H9 (cell line): ENCODE results near the gene MSMO1. TPM values are rescaled to one million over a fixed set of nuclear protein-coding genes. Genes with fewer than 3 reads are reported as not detected.

ENCODE experiments used
- DNase-seq: peaks from one replicate; pipeline ENCODE4 v3.0.0-alpha.2; 2017
- H2AFZ ChIP-seq: one replicate; pipeline ENCODE4 v1.6.1; 2013; ENCODE audit warnings: mild to moderate bottlenecking, low read length, control low read depth, moderate library complexity
- H2AK5ac ChIP-seq: 2 replicates; pipeline ENCODE4 v1.6.1; 2013; ENCODE audit warnings: low read length, control low read depth, mixed read lengths; ENCODE audit not compliant: insufficient read length
- H2BK120ac ChIP-seq: one replicate; pipeline ENCODE4 v1.6.1; 2013; ENCODE audit warnings: low read depth, mild to moderate bottlenecking, low read length, control low read depth, inconsistent platforms; ENCODE audit not compliant: poor library complexity, severe bottlenecking
- H2BK12ac ChIP-seq: 2 replicates; pipeline ENCODE4 v1.6.1; 2013; ENCODE audit warnings: low read length, control low read depth, mixed read lengths, low read depth; ENCODE audit not compliant: insufficient read length
- H2BK15ac ChIP-seq: 2 replicates; pipeline ENCODE4 v1.6.1; 2013; ENCODE audit warnings: low read depth, low read length, control low read depth
- H2BK20ac ChIP-seq: one replicate; pipeline ENCODE4 v1.6.1; 2013; ENCODE audit warnings: low read depth, mild to moderate bottlenecking, low read length, control low read depth, inconsistent platforms; ENCODE audit not compliant: poor library complexity, severe bottlenecking
- H2BK5ac ChIP-seq: 2 replicates; pipeline ENCODE4 v1.6.1; 2013; ENCODE audit warnings: low read length, control low read depth, mixed read lengths; ENCODE audit not compliant: insufficient read length
- H3K14ac ChIP-seq: 2 replicates; pipeline ENCODE4 v1.6.1; 2013; ENCODE audit warnings: low read length, control low read depth; ENCODE audit not compliant: insufficient read depth
- H3K18ac ChIP-seq: 2 replicates; pipeline ENCODE4 v1.6.1; 2013; ENCODE audit warnings: low read depth, mild to moderate bottlenecking, mixed read lengths, low read length, control low read depth; ENCODE audit not compliant: insufficient read length
- H3K23ac ChIP-seq: 2 replicates; pipeline ENCODE4 v1.6.1; 2013; ENCODE audit warnings: low read length, control low read depth, mixed read lengths, low read depth; ENCODE audit not compliant: insufficient read length
- H3K23me2 ChIP-seq: 2 replicates; pipeline ENCODE4 v1.6.1; 2013; ENCODE audit warnings: low read depth, mild to moderate bottlenecking, mixed read lengths, low read length, control low read depth; ENCODE audit not compliant: insufficient read length, poor library complexity, severe bottlenecking
- H3K27ac ChIP-seq: 2 replicates; pipeline ENCODE4 v1.5.1; 2013; ENCODE audit warnings: low read length, control low read depth, mixed read lengths, low read depth; ENCODE audit not compliant: insufficient read length
- H3K27me3 ChIP-seq: 2 replicates; pipeline ENCODE4 v1.6.1; 2013; ENCODE audit warnings: low read length, control low read depth, inconsistent platforms; ENCODE audit not compliant: insufficient read depth
- H3K4ac ChIP-seq: 2 replicates; pipeline ENCODE4 v1.6.1; 2013; ENCODE audit warnings: low read depth, mild to moderate bottlenecking, control low read depth, inconsistent platforms, low read length, moderate library complexity
- H3K4me1 ChIP-seq: 2 replicates; pipeline ENCODE4 v1.6.1; 2013; ENCODE audit warnings: low read length, control low read depth, inconsistent platforms; ENCODE audit not compliant: insufficient read depth
- H3K4me2 ChIP-seq: 2 replicates; pipeline ENCODE4 v1.6.1; 2013; ENCODE audit warnings: low read length, control low read depth, mixed read lengths; ENCODE audit not compliant: insufficient read length, insufficient read depth
- H3K56ac ChIP-seq: 2 replicates; pipeline ENCODE4 v1.6.1; 2013; ENCODE audit warnings: low read depth, mild to moderate bottlenecking, mixed read lengths, low read length, control low read depth; ENCODE audit not compliant: insufficient read length
- H3K79me1 ChIP-seq: 2 replicates; pipeline ENCODE4 v1.6.1; 2013; ENCODE audit warnings: low read depth, mild to moderate bottlenecking, moderate library complexity, low read length, control low read depth, inconsistent platforms; ENCODE audit not compliant: insufficient read depth, poor library complexity, severe bottlenecking
- H3K79me2 ChIP-seq: 2 replicates; pipeline ENCODE4 v1.6.1; 2013; ENCODE audit warnings: low read length, control low read depth, inconsistent platforms; ENCODE audit not compliant: insufficient read depth
- H3K9ac ChIP-seq: 2 replicates; pipeline ENCODE4 v1.6.1; 2013; ENCODE audit warnings: low read length, control low read depth, mixed read lengths; ENCODE audit not compliant: insufficient read length; ENCODE audit errors: extremely low read depth
- H3K9me3 ChIP-seq: one replicate; pipeline ENCODE4 v1.6.1; 2013; ENCODE audit warnings: low read depth, low read length, inconsistent platforms; ENCODE audit not compliant: control insufficient read depth
- H3T11ph ChIP-seq: one replicate; pipeline ENCODE4 v1.6.1; 2013; ENCODE audit warnings: mild to moderate bottlenecking, low read length, control low read depth, inconsistent platforms
- H4K20me1 ChIP-seq: one replicate; pipeline ENCODE4 v1.6.1; 2013; ENCODE audit not compliant: control insufficient read depth, insufficient read length, insufficient read depth
- H4K5ac ChIP-seq: 2 replicates; pipeline ENCODE4 v1.6.1; 2013; ENCODE audit warnings: low read depth, mild to moderate bottlenecking, mixed read lengths, low read length, control low read depth; ENCODE audit not compliant: insufficient read length
- H4K8ac ChIP-seq: replicated peaks from 2 replicates; pipeline ENCODE4 v1.6.1; 2013; ENCODE audit warnings: low read length, control low read depth, mixed read lengths, low read depth; ENCODE audit not compliant: insufficient read length
- H4K91ac ChIP-seq: 2 replicates; pipeline ENCODE4 v1.6.1; 2013; ENCODE audit warnings: low read depth, mild to moderate bottlenecking, moderate library complexity, mixed read lengths, low read length, control low read depth; ENCODE audit not compliant: insufficient read length
- H3K27ac Mint-ChIP-seq, 3 experiments: 2 replicates in 2 of 3; 3 replicates in 1 of 3; pipeline ENCODE4 v1.8.0; 2020 to 2021; ENCODE audit warnings: mixed read lengths in 3 of 3, mild to moderate bottlenecking in 1 of 3, moderate library complexity in 1 of 3
- H3K27me3 Mint-ChIP-seq: 2 replicates; pipeline ENCODE4 v1.8.0; 2021; ENCODE audit warnings: low read depth, mild to moderate bottlenecking, moderate library complexity, mixed read lengths
- H3K36me3 Mint-ChIP-seq, 3 experiments: 2 replicates in 2 of 3; 3 replicates in 1 of 3; pipeline ENCODE4 v1.8.0; 2020 to 2021; ENCODE audit warnings: low read depth in 3 of 3, mixed read lengths in 3 of 3; ENCODE audit not compliant: insufficient read depth in 1 of 3
- H3K4me1 Mint-ChIP-seq, 2 experiments: 2 replicates each; pipeline ENCODE4 v1.8.0; 2020; ENCODE audit warnings: mixed read lengths in 2 of 2
- H3K4me3 Mint-ChIP-seq, 2 experiments: 2 replicates in 1 of 2; 3 replicates in 1 of 2; pipeline ENCODE4 v1.8.0; 2020 to 2021; ENCODE audit warnings: mild to moderate bottlenecking in 2 of 2, mixed read lengths in 2 of 2, moderate library complexity in 1 of 2
- H3K9me3 Mint-ChIP-seq, 2 experiments: 2 replicates in 1 of 2; 3 replicates in 1 of 2; pipeline ENCODE4 v1.8.0; 2020; ENCODE audit warnings: mild to moderate bottlenecking in 2 of 2, mixed read lengths in 2 of 2, moderate library complexity in 1 of 2
- WGBS: extraction: QIAGEN DNeasy Blood & Tissue Kit; methylation state at CpG from one replicate; pipeline ENCODE4 v1.1.7; 2013; ENCODE audit warnings: missing lambda C conversion rate, low lambda C conversion rate, mixed read lengths; ENCODE audit not compliant: insufficient read length; ENCODE audit errors: extremely low coverage; 5-methylcytosine and 5-hydroxymethylcytosine counted together
- total RNA-seq: library from RNA; stranded (reverse); gene quantifications from 2 replicates; pipeline ENCODE4 v1.2.1, GENCODE V29; 2021
- TF ChIP-seq, protein P1 (sequence below): fragments of 200-600 bp; sonication (generic); conservative IDR thresholded peaks from 3 replicates; pipeline ENCODE4 v1.8.0; 2021; ENCODE audit warnings: antibody characterized with exemption, mild to moderate bottlenecking

Gene MSMO1
- total RNA-seq, 1 experiment from 2014 or later, result 79.3 TPM

DNA sequence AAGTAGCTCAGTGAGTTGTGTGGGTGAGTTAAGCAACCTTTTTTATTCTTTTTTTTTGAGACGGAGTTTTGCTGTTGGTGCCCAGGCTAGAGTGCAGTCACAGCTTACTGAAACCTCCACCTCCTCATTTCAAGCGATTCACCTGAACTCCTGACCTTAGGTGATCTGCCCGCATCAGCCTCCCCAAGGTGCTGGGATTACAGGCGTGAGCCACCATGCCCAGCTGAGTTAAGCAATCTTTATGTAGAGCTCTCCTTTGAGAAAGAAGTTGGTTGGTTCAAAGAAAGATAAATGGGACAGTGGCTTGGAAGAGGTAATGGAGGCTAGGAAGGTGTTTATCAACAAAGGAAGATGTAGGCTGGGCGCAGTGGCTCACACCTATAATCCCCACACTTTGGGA is 3.2 kb downstream of the MSMO1 start:
- Mint-ChIP-seq H3K36me3 (peaks cover 31 to 42% (median 36%) of the 10 kb centered on the region in 3 experiments), H3K4me1 (peaks cover 48 to 53% of the 10 kb centered on the region in 2 experiments), H3K27me3 (no peaks in the 10 kb centered on the region), H3K9me3 (no peaks in the 10 kb centered on the region), H3K4me3 (peak overlapping the region in 1 of 2 experiments; percentile 49; a peak in 2 of 5 replicates), H3K27ac (peak overlapping the region; percentile 1 to 59 (median 21); a peak in 4 of 7 replicates)
- H3K4me1 ChIP-seq, result no peaks in the 10 kb centered on the region; the same call in 1 of the 2 replicates
- H4K91ac ChIP-seq, result no peak overlapping the region
- no peak overlapping the region for H2BK5ac ChIP-seq
- peaks cover 11% of the 10 kb centered on the region for H3K23me2 ChIP-seq
- H3K14ac ChIP-seq, result no peak overlapping the region
- H2BK15ac ChIP-seq, result no peak overlapping the region
- no peak for DNase-seq
- no peak overlapping the region for H4K8ac ChIP-seq
- no peak overlapping the region for H3K18ac ChIP-seq
- no peaks in the 10 kb centered on the region for H4K20me1 ChIP-seq
- no peak overlapping the region for H2BK120ac ChIP-seq
- H4K5ac ChIP-seq, result no peak overlapping the region
- peak overlapping the region; percentile 94 for H3K4me2 ChIP-seq
- TF ChIP-seq, protein P1, sequence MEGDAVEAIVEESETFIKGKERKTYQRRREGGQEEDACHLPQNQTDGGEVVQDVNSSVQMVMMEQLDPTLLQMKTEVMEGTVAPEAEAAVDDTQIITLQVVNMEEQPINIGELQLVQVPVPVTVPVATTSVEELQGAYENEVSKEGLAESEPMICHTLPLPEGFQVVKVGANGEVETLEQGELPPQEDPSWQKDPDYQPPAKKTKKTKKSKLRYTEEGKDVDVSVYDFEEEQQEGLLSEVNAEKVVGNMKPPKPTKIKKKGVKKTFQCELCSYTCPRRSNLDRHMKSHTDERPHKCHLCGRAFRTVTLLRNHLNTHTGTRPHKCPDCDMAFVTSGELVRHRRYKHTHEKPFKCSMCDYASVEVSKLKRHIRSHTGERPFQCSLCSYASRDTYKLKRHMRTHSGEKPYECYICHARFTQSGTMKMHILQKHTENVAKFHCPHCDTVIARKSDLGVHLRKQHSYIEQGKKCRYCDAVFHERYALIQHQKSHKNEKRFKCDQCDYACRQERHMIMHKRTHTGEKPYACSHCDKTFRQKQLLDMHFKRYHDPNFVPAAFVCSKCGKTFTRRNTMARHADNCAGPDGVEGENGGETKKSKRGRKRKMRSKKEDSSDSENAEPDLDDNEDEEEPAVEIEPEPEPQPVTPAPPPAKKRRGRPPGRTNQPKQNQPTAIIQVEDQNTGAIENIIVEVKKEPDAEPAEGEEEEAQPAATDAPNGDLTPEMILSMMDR, result no peak
- H3K27me3 ChIP-seq, result no peaks in the 10 kb centered on the region
- H3K23ac ChIP-seq, result no peak overlapping the region
- no peak overlapping the region for H3T11ph ChIP-seq
- peak overlapping the region; percentile 73 for H3K9ac ChIP-seq
- H3K27ac ChIP-seq, result no peak overlapping the region
- no peak overlapping the region for H2AK5ac ChIP-seq
- no peak overlapping the region for H3K56ac ChIP-seq
- no peak overlapping the region for H2BK12ac ChIP-seq
- no peak overlapping the region for H3K4ac ChIP-seq
- H2AFZ ChIP-seq, result no peak overlapping the region
- no peak overlapping the region for H2BK20ac ChIP-seq
- no CpG with 5 or more reads among the region's 5 CpGs for WGBS
- H3K9me3 ChIP-seq, result no peaks in the 10 kb centered on the region
- H3K79me2 ChIP-seq, result peaks cover 70% of the 10 kb centered on the region
- no peaks in the 10 kb centered on the region for H3K79me1 ChIP-seq
